Activated naive CD8-positive, alpha-beta T cell treated with anti-CD3 and anti-CD28 coated beads, Interleukin-2, amount 50 U/mL, for 16 hours (primary cell): ENCODE results near the gene TFPI2.

ENCODE experiments used
- DNase-seq: peaks from one replicate; pipeline ENCODE4 v3.0.0-alpha.2; 2020; ENCODE audit warnings: low read depth, low spot score

The TFPI2 gene

DNA sequence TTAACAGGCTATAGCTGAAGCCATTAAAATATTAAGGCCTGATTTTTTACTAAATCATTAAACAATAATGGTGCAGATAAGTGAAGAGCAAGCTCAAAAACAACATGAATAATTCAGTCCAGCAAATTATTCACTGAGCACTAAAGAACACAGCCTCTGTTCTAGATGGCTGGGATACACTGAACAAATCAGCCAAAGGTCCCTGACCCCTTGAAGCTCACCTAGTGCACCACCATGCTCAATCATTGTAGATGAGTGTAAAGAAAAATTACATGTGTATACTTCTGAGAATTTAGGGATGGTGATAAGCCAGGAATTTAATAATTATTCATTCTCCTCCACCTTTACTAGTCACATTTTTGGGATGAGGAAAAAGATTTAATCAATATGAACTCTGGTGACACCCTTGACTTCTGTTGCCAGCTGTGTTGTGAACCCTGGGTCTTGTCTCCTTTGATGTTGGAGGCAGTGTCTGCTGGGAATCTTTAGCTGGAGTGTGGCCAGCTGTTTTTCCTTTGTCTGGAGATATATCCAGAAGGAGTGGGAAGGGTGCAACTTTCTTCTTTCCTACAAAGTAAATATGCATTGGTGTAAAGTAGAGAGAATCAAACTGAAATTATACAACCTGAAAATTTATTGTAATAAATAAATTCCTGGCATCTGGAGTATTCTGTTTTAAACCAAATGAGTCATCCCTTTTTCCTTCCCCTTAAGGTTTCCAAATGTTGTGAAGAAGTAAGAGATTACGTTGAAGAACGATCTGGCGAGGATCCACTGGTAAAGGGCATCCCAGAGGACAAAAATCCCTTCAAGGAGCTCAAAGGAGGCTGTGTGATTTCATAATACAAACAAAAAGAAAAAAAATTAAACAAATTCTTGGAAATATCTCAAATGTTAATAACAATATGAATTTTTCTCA lies 19.8 kb upstream of the TFPI2 start:
- DNase-seq = no peak

- DNase-seq = no peak
These were observed 15.7 kb upstream of the TFPI2 start, which contains the start of gene GNGT1 for GRCh38 chr7:93906267-93906666. GNGT1 (plus strand) TSS chr7:93906567; CDS start chr7:93906747, 180 bp downstream.

- no peak for DNase-seq
These were observed 12.3 kb upstream of the TFPI2 start for GRCh38 chr7:93902777-93903423.

DNA sequence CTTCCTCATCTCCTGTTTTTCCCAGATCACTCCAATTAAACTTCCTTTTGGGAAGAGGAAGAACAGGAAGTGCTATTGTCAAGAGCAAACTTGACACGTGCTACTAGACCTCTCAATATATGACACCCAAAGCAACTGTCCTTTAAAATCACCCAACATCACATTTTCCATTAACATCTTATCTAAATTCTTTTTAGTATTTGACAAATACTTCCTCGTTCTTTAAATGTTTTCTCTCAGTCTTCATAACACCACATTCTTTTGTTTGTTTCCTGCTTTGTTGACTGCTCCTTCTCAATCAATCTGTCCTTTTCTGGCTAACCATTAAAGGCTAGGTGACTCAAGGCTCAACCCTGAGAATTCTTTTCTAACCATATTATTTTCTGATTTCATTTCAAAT lies 7.1 kb upstream of the TFPI2 start:
- DNase-seq = no peak

GRCh38 chr7:93895859-93896600 lies 5.5 kb upstream of the TFPI2 start:
- no peak for DNase-seq

GRCh38 chr7:93894966-93895640 lies 4.5 kb upstream of the TFPI2 start:
- DNase-seq = no peak

DNA sequence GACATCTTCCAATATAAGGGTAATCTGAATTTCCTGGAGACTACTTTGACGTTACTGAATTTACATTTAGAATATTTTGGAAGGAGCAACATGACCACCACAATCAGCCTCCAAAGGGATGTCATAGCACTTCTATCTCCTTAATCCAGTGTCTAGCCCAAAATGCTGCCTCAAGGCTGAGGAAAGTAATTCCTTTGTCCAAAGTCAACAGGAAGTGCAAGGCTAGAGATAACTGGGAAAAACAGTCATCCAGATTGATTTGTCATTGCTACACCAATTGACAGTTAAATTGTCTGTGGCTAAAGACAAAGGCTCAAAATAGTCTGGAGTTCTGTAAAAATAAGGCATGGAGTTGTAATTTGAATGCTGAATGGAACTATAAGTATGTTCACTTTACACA lies 3.9 kb upstream of the TFPI2 start:
- no peak for DNase-seq

DNA sequence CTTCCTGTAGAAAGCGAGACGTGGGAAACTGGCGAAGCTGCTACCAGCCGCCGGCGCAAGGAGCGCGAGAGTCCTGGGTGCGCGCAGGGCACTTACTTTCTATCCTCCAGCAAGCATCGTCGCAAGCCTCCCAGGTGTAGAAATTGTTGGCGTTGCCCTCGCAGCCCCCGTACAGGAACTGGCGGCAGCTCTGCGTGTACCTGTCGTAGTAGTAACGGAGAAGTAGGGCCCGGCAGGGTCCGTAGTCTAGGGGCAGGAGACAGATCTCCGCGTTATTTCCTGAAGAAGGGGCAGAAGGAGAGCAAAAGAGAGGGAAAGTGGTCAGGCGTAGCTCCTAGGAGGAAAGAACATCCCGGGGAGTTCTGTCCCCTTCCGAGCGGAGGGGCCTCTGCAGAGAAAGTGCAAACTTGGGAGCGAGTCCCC lies 501 bp downstream of the TFPI2 start:
- DNase-seq = no peak

GRCh38 chr7:93889261-93889660 lies 1.3 kb downstream of the TFPI2 start:
- no peak for DNase-seq

GRCh38 chr7:93884541-93884940 lies 6.0 kb downstream of the TFPI2 start:
- no peak for DNase-seq

DNA sequence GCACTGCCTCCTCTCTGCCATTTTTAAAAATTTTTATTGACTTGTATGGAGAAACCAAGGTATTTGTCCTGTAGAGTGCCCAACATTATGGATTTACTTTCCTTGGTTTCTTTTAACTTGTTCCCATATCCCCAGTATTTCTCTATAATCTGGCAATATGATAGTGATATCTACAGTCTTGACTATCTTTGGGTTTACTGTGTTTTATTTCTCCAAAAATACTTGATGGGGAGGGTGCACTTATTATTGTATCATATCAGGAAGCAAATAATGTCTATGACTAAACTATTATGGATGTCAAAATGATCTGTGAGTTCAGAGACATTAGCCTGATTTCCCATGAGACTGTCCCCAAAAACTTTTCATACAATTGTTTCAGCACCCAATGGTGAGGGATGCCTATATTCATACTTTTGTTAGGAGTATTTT lies 6.6 kb downstream of the TFPI2 start:
- no peak for DNase-seq

DNA sequence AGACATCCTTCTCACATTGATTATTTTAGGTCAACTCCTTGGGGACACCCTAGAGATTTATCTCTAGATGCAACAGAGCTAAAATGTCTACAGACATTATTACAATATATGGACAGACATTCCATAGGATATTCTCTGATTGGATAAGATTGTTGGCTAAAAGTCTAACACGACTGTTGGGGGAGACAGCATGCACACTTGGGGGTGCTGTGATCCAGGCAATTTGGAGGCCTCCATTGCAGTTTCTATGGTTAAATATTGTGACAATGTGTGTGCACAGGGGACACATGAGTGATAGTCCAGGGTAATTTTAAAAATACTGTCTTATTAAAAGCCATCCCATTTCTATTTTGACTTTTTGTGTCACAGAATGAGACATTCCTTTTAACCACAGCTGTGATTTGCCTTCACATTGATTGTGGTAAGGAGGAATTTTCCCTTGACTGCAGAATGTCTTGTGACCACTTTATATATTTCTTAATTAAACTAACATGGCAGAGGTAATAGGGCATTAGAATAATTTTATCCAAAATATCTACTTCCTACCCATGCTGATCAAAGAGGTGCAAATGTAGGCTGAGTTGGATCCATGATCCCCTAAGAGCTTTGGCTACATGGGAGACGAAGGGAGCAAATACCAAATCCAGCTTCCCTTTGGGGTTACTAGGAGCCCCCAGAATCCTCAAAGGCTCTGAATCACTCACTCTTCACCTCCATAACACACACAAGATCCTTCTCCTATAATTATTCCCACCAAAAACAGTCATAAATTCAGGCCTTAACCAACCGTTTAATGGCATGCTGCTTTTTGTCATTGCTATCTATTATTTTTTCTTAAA lies 7.3 kb downstream of the TFPI2 start:
- no peak for DNase-seq

GRCh38 chr7:93882468-93882867 lies 8.1 kb downstream of the TFPI2 start:
- no peak for DNase-seq

DNA sequence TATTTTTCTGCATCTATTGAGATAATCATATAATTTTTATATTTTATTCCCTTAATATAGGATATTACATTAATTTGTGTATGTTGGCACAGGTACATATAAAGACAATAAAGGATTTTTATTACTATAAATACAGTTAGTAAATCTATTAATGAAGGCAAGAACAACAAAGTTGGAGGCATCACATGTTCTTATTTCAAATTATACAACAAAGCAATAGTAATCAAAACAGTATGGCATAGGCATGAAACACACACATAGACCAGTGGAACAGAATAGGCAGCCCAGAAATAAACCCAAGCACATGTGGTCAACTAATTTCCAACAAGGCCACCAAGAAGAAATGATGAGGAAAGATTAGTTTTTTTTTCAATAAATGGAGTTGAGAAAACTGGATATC lies 11.2 kb downstream of the TFPI2 start:
- DNase-seq = no peak

GRCh38 chr7:93877742-93878141 lies 12.8 kb downstream of the TFPI2 start:
- DNase-seq = no peak

DNA sequence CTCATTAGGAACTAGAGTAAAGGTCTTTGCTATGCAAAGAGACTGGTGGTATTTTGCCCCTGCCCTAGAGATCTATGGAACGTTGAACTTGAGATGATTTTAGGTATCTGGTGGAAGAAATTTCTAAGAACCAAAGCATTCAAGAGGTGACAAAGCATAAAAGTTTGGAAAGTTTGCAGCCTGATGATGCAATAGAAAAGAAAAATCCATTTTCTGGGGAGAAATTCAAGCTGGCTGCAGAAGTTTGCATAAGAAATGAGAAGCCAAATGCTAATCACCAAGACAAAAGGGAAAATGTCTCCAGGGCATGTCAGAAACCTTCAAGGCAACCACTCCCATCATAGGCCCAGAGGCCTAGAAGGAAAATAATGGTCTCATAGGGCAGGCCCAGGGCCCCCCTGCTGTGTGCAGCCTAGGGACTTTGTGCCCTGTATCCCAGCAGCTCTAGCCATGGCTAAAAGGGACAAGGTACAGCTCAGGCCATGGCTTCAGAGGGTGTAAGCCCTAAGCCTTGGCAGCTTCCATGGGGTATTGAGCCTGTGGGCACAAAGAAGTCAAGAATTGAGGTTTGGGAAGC lies 16.5 kb downstream of the TFPI2 start:
- DNase-seq = no peak

DNA sequence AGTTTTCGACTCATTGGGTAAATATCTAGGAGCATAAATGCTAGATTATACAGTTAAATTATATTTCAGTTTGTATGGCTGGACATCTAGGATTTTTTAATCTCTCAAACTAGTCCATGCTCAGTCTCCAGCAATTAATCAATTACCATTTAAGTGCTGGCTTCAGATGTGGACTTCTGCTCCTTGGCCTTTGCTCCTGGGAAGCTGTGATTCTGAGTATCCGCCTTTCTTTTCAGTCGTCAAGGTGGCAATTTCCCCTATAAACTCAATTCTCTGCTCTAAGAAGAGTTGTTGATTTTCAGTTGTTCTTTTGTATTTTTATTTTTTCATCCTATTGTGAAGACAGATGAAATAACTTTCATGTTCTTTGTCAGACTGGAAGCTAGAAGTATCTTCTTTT lies 23.7 kb downstream of the TFPI2 start:
- no peak for DNase-seq

DNA sequence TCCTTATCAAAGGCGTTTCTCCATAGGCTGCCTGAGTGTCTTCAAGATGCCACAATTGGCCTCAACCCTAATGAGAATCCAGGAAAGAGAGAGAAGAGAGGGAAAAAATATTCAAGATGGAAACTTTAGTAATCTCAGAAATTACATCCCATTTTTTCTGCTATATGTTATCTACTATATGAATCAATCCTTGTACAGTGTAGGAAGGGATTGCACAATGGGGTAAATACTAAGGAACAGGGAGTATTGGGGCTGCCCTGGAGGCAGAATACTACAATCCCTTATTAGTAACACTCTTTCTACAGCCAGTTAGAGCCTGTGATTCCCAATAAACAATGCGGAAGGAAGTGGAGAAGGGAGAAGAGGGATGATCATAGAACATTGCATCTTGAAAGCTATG lies 27.9 kb downstream of the TFPI2 start:
- no peak for DNase-seq

DNA sequence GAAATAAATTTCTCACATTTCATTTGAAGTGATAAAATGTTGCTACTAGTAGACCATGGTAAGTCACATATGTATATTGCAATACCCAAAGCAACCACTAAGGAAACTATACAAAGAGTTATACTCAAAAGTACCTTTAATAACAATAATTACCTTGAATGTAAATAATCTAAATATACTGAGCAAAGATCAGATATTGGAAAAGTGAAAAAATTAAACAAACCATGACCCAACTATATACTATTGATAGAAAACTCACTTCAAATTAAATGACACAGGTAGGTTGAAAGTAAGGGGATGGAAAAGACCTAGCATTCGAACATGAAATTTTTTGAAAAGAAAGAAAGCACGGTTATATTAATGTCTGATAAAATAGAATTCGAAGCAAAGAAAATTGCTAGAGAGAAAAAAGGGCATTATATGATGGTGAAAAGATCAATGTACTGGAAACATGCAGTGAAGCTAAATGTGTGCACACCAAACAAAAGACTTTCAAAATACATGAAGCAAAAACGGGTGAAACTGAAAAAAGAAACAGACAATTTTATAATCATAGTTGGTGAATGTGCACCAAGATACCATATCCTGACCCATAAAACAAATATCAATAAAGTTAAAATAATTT lies 29.1 kb downstream of the TFPI2 start:
- DNase-seq = no peak

GRCh38 chr7:93860261-93860660 lies 30.3 kb downstream of the TFPI2 start:
- DNase-seq = no peak
